GM18499 (cell line): Measurements from ENCODE around the gene BCL11B.
A peak's percentile ranks its signal among the peaks of the same experiment; 100 is the strongest.

Experiments
- ATAC-seq: cut with Tn5 transposase; IDR thresholded peaks from one replicate; pipeline ENCODE4 v1.9.1; 2021; ENCODE audit warnings: moderate number of reproducible peaks; ENCODE audit not compliant: insufficient read depth, unreplicated experiment

Gene BCL11B

DNA sequence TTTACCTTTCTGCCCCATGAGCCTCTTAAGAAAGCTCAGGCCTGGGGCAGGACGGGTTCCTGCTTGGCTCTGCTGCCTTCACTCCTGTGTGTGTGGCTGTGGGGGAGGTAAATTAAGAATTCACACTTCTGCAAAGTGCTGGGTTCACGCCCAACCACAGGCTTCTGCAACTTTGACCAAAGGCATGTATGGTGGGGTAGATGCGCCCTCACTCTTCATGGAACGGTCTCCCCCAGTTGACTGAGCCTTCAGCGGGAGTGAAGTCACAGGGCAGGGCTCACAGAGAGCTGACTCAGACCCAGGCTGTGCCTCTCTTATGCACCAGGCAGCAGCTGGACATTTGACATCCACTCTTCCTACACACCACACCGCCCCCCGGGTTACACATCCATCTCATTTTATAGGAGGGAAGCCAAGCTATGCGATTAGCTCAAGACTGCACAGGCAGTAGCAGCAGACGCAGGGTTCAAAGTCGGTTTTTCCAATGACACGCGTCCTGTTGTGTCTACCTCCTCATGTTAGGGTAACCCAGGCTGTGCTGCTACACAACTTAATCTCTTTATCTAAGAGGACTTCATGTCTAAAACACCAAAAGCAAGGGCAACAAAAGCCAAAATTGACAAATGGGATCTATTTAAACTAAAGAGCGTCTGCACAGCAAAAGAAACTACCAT, 15.4 kb upstream of the BCL11B start:
- peak; percentile 44 for ATAC-seq

DNA sequence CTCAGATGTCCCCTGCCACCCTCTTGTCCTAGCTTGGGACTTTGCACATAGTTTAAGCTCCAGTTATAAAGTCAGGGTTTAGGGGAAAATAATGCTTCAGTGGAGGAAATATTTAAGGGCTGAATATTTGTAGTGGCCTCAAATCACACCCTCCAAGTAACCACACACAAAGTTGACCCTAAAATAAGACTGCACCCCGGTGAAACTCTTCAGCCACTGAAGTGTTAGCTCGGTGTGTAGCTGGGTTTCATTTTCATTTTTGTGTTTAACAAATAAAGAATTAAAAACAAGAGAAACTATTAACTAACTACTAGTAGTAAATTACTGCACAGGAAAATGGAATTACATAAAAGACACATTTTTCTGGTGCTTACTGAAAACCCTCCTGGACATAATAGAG, 14.8 kb upstream of the BCL11B start:
- ATAC-seq, result peak; percentile 54

DNA sequence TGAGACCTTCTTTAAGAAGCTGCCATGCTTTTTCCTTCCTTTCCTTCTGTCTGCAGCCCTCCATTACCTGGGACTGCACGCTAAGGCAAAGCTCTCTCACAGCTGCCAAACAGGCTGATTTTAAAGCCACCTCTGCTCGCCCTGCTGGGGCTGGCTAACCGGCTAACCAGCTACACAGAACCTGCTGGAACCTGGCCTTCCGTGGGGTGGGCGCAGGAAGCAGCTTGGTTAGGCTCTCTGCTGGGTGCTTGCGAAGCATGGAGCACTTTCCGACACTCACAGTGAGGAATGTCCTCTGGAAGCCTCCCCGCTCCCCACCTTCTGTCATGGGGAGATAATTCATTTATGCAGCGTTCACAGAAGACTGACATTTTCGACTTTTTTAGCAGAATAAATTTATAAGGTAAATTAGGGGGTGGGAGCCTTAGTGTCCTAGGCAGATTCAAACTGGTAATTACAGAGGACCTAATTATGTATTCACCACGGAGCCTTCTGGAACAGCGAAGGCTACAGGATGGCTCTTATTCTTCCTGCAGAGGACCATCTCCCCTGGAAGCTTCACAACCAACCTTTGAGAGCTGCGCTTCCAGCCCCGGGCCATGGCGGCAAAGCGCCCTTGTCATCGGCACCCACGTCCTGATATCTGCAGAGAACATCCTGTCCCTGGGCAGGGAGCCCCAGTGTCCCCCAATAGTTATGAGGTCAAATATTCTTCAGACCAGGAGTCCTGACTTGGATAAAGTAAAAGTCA, 12.4 kb upstream of the BCL11B start:
- ATAC-seq, result no peak

DNA sequence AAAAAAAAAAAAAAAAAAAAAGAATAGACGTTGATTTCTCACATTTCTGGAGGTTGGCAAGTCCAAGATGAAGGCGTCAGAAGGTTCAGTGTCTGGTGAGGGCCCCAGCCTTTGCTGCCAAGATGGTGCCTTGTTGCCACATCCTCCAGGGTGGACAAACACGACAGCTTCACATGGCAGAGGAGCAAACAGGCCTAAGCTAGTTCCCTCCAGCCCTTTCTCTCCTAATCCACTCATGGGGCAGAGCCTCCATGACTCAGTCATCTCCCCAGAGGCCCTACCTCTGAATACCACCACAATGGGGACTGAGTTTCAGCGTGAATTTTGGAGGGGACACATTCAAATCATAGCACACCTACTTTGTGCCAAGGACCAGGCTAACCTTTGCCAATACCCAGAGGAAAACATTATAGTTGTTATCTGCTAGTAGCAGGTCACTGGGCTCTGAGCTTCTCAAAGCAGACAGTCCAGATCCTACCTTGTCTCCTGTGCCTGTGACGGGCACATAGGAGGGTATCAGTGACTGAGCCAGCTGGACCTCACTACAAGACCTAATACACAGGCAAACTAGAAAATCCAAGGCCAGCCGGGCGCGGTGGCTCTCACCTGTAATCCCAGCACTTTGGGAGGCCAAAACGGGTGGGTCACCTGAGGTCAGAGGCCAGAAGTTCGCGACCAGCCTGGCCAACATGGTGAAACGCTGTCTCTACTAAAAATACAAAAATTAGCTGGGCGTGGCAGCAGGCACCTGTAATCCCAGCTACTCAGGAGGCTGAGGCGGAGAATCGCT, 10.5 kb upstream of the BCL11B start:
- ATAC-seq, result no peak

DNA sequence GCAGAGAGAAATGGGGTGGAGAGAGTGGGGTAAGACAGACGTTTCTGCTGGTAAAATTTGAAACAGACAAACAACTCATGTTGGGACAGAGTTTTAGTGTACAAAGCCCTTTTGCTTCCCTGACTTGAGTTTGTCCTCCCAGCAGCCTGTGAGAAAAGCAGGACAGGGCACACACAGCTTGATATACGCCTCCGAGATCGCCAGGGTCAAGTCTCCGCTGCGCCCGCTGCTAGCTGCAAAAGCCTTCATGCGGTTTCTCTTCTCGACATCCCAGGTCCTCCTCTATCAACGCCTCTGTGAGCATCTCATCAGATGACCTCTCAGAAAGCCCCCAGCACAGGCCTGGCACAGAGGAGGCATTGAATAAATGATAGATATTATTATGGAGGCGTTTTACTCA, 9.4 kb upstream of the BCL11B start:
- no peak for ATAC-seq

- no peak for ATAC-seq
Measured at GRCh38 chr14:99280852-99281251, 8.9 kb upstream of the BCL11B start.

- no peak for ATAC-seq
Measured at GRCh38 chr14:99280066-99280731, 8.2 kb upstream of the BCL11B start.

DNA sequence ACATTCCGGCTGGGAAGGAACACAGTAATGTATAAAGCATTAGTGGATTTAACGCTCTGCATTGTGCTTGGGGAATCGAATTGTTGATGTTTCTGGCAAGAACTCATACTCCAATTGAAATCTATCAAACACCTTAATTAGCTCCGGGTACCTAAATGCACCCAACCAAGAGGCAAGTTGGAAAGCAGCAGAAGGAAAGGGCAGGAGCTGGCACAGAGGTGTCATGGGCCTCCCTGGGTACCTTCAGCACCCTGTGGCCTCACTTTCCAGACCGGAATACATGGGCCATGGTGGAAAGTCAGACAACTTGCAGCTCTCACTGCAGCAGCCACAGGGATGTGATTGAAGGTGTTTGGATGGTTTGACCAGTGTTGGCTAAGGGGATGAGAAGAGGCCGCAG, 6.8 kb upstream of the BCL11B start:
- no peak for ATAC-seq

DNA sequence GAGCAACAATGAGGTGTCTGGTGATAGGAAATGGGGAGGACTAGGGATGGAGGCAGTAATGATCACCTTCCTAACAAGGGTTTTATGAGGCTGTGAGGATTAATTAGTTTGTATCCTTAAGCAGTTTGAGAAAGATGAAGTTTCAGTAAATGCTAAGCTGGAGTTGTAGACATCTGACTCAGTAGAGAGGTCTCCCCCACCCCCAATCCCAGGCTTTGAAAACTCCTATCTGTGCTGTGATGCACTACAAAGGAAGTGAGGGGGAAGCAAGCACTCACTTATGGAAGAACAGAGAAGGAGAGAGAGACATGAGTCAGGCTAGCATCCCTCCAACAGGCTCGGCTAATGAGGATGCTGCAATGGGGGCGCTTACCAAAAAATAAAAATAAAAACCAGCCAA, 5.5 kb upstream of the BCL11B start:
- no peak for ATAC-seq

DNA sequence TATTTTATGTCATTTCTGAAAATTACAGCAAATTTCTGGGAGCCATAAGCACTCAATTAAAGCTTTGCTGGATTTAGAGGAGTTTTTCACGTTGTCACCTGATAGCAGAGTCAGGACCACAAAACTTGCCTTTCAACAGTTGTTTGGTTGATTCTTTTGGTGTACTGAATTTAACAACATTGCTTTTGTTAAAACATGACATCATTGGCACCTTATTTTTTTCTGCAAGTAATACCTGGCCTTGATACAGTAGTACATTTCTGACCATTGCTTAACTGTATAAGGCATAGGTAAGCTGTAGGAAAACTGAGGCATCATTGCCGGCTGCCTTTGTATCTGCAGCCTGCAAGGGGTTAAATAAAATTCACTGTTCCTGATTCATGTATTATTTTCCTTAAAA, 4.5 kb upstream of the BCL11B start:
- no peak for ATAC-seq

GRCh38 chr14:99275222-99275584, 3.2 kb upstream of the BCL11B start:
- ATAC-seq, result no peak

- ATAC-seq, result no peak
Measured at GRCh38 chr14:99274346-99275221, 2.6 kb upstream of the BCL11B start.

DNA sequence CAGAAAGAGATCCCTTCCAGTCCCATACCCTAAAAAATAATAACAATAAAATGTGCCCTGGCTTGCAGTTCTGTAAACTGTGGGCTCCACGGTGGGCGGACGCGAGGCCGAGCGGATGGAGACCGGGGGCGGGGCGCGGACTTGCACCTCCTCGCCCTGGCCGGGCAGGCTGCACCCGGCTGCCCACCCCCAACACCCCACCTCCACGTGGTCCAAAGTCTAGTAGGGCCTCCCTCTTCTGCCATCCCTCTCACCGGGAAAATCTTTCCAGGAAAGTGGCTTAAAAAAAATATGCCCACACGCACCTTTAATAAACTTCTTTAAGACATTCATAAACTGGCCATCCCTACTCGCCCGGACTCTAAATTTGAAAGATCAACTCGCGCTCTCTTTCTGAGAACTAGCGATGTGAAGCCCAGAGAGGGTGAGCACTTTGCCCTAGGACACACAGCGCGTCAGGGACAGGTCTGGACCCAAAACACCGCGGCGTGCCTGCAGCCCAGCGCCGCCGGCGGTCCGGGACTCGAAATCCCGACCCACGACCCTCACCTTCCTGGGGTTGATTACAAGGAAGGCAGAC, 1.9 kb upstream of the BCL11B start:
- ATAC-seq, result no peak

- no peak for ATAC-seq
Measured at GRCh38 chr14:99272899-99273765, 1.1 kb upstream of the BCL11B start.

DNA sequence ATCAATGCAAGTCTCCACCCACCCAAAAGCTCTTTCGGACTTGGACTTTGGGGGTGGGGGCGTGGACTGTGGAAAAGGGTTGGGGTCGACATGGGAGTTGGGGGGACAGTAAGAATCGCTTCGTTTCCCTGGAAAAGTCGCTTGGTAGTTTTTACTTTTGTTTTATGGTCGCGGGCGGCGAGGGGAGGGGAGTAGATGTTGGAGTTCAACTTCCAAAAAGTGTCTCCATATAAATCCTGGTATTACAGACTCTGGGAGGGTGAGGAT, 568 bp upstream of the BCL11B start:
- ATAC-seq, result no peak

- ATAC-seq, result no peak
Measured at GRCh38 chr14:99271221-99271941, 616 bp downstream of the BCL11B start.

GRCh38 chr14:99270458-99271220, 1.4 kb downstream of the BCL11B start:
- no peak for ATAC-seq
